Stimulated activated naive CD4-positive, alpha-beta T cell (primary cell): Measurements from ENCODE around the gene TMEM218.
A peak's percentile ranks its signal among the peaks of the same experiment; 100 is the strongest.
"Not testable (repeated sequence)": the region's sequence is repeated elsewhere in the genome, so short reads cannot be mapped to it uniquely, and the experiment has no call there.

ENCODE experiments used
- DNase-seq, 6 experiments: peaks; one replicate each; lab custom pipeline; 2025; lab: John Stamatoyannopoulos, UW

TMEM218 gene

DNA sequence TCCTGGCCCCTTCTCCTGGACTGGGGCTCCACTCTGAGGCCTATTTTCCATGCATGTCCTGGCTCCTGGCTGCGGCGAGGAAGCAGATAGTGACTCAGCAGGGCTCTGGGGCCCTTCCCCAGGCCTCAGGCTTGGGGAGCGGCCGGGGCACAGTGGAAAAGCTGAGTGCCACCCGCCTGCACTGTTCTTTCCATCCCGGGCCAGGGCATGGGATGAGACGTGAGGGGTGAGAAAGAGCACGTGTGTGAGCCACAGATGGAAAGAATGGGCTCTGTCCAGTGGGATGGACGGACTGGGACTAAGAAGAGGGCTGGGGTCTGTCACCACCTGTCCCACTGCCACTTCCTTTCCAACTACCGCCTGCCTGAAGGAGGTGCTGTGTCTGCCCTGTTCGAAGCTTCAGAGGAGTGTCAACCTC is 35.5 kb downstream of the TMEM218 start:
- no peak for DNase-seq

DNA sequence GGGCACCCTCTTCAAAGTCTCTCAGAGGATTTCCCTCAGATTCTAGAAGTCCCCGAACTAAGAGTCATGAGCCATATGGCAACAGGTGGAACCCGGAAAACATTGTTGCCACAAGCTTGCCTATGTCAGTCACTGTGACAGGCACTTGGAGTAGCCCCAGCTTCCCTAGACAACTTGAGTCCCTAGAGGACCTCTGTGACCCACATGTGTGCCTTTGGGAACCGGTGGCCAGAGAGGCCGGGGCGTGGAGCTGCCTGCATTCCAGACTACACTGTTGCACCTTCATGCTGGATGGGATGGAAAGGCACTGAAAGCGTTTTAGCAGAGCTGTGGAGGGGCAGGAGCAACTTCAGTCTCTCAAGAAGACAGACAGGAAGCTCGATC is 36.2 kb downstream of the TMEM218 start:
- DNase-seq: no peak

- DNase-seq: no peak
Observed at GRCh38 chr11:125074511-125075241, 36.8 kb downstream of the TMEM218 start.

- no peak for DNase-seq
Observed at GRCh38 chr11:125073616-125074483, 37.6 kb downstream of the TMEM218 start.

- DNase-seq: no peak
Observed at GRCh38 chr11:125072961-125073590, 38.4 kb downstream of the TMEM218 start.

DNA sequence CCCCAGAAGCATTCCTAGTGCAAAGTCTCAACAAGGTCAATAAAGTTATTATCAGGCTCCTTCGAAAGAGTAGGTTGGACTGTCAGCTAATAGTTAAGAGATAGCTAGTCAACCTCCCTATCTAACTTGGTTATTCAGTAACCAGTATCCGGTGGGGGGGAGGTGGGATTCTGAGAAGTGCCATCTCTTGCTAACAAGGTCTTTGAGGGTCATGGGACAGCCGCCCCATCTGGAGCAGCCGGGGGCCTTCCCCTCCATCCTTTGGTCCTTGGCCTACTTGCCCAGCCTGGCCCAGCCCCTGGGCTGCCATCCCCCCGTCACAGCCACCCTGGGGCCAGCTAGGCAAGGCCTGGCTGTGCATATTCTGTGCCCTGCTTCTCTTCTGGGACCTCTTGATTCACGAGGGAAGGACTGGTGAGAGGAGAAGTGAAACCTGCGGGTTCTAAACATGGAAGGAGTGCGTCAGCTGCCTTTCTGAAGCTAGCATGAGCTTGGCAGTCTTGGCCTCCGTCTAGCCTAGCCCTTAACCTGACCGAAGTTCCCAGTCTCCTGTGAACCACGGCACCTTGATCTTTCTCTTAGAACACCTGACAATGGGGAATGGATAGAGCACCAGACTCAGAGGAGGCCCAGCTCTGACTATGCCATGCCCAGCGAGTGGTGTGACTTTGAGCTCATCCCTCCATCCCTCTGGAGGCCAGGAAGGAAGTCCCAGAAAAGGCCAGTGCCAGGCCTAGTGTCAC is 39.0 kb downstream of the TMEM218 start:
- DNase-seq: no peak

DNA sequence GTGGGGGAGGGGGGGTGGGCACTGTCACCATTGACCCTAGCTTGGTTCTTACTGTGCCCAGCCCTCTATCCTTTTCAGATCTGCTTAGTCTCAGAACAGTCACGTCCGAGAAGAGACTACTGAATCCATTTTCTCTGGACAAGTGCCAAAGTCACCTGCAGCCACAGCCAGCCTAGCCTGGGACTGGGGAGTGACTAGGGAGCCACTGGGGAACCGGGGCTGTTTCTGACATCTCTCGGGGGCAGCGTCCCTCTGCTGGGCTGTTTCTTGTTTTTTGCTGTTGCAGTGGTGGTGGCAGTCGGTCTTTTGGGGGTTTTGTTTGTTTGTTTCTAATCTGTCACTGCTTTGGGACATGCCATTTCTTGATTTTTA is 39.6 kb downstream of the TMEM218 start:
- no peak for DNase-seq

- DNase-seq: no peak
Observed at GRCh38 chr11:125071435-125071834, 40.0 kb downstream of the TMEM218 start.

GRCh38 chr11:125070699-125071254 is 40.6 kb downstream of the TMEM218 start:
- no peak for DNase-seq

- no peak for DNase-seq
Observed at GRCh38 chr11:125069796-125070195, 41.6 kb downstream of the TMEM218 start.

- no peak for DNase-seq
Observed at GRCh38 chr11:125069008-125069407, 42.4 kb downstream of the TMEM218 start.

- DNase-seq: no peak
Observed at GRCh38 chr11:125068368-125068767, 43.1 kb downstream of the TMEM218 start.

- no peak for DNase-seq
Observed at GRCh38 chr11:125064070-125064469, 47.4 kb downstream of the TMEM218 start.

DNA sequence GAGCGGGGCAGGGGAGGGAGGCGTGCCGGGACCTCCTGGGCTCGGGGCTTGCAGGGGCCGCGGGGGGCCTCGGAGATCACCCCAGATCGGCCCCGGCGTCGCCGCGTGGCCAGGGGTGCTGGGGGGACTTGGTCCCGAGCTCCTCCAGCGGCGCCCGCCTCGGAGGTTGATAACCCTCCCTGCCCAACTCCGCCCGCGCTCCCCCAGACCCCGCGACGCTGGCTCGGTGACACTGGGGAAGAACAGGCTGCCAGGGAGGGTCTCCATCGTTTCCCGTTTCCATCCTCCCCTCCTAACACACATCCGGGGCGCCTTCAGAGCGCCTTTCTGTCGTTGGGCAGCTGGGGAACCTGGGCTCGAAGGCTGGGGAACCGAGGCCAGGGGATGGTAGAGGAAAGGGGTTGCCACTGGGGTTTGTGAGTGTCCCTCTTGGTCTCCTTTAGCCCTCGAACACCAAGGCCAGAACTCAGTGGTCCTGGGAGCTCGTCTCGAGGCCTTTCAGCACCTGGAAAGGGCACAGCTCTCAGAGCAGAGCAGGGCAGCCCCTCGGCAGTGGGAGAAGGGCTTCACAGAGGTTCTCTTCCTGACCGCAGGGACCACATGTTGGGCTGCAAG is 47.9 kb downstream of the TMEM218 start:
- DNase-seq: peak in 2 of 6 experiments; percentile 8 to 9

GRCh38 chr11:125062931-125063428 is 48.4 kb downstream of the TMEM218 start, which contains the start of gene SLC37A2:
TSS of gene SLC37A2 (plus strand) at chr11:125063305. CDS start at chr11:125063368, 63 bp downstream.
- peak in 1 of 6 experiments; percentile 9 for DNase-seq

DNA sequence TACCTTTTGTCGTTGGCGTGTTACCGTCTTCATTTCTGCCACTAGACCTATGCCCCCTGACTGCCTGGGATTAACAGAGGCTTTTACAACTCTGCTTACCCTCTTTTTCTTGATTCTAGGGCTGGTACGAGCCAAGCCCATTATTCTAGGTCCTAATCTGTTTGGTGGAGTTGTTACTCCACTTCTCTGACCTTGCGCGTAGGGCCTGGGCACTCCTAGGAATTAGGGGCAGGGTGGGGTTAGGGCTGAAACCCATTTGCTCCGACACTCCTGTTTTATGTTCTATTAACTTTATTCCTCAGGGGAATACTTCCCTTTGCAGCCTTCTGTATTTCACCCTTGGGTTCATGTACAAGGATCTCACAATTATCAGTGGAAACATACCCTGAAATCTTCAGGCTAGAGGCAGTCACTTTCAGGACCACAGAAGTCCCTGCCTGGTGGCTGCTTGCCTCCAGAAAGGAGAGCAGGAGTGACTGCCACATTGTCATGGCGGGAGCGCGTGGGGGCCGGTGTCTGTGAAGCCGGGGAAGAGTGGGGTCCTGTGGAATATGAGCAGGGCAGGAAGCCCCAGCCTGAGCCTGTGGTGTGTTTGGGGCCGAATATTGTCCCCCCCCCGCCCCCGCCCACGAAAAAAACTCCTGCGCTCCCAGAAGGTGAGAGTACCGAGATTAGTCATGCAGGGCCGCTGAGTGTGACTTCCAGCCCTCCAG is 49.1 kb downstream of the TMEM218 start:
- no peak for DNase-seq

DNA sequence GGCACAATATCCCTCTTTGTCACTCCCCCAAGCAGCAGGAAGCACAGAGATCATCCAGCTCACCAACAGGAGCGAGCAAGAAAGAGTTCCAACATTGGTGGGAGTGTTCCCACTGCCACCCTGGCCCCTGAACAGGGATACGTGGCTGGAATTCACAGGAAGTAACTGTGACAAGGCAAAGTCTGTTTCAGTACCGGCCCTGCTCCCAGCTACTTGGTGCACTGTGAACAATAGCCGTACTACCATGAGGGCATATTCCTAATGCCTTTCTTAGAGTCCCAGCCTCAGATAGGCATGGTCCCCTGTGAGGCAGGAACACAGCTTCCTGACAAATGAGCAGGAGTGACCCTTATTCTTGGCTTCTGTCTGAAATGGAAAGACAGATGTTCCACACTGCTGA is 50.1 kb downstream of the TMEM218 start:
- no peak for DNase-seq

- no peak for DNase-seq
Observed at GRCh38 chr11:125057693-125058016, 53.8 kb downstream of the TMEM218 start.

DNA sequence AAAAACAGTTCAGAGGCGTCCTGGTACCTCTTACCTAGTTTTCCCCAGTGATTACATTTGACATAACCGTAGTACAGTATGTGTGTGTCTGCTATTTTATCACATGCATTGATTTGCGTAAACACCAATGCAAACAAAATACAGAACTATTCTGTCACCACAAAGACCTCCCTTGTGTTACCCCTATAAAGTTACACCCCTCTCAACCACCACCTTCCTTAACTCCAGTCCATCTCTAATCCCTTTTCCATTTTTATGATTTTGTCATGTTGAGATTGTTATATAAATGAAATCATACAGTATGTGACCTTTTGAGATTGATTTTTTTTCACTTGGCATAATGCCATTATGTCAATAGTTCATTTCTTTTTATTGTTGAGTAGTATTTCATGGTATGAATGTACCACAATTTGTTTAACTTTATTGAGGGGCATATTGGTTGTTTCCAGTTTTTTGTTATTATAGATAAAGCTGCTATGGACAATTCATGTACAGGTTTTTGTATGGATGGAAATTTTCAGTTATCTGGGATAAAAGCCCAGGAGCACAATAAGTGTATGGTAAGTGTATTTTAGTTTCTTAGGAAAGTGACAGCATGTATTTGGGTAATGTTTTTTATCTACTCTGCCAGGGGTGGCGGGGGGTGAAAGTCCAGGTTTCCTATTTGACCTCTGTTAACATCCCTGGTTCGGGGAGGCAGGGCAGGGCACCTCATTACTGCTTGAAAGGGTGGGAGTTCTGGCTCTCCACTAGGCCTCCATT is 54.3 kb downstream of the TMEM218 start:
- no peak for DNase-seq

GRCh38 chr11:125056111-125056510 is 55.3 kb downstream of the TMEM218 start:
- DNase-seq: not testable (repeated sequence)
